SKM-1 treated with dmso at 0.1 percent for 144 hours (cell line): ENCODE data around the gene CRHR2.

Experiments used
- DNase-seq: peaks from one replicate; lab custom pipeline; 2025; ENCODE audit not compliant: unreplicated experiment; lab: John Stamatoyannopoulos, UW

Gene CRHR2

GRCh38 chr7:30683306-30683705 lies 1.1 kb upstream of the CRHR2 start:
- DNase-seq, result no peak

GRCh38 chr7:30681815-30682211 lies 443 bp downstream of the CRHR2 start:
- DNase-seq, result no peak

GRCh38 chr7:30681331-30681797 lies 892 bp downstream of the CRHR2 start:
- peak; percentile 15 for DNase-seq

- no peak for DNase-seq
Measured at GRCh38 chr7:30679664-30680063, 2.6 kb downstream of the CRHR2 start.

GRCh38 chr7:30678805-30679204 lies 3.5 kb downstream of the CRHR2 start:
- no peak for DNase-seq

GRCh38 chr7:30674876-30675275 lies 7.4 kb downstream of the CRHR2 start:
- no peak for DNase-seq

- no peak for DNase-seq
Measured at GRCh38 chr7:30674420-30674819, 7.8 kb downstream of the CRHR2 start.

- DNase-seq, result no peak
Measured at GRCh38 chr7:30671793-30672465, 10.3 kb downstream of the CRHR2 start.

GRCh38 chr7:30668102-30668501 lies 14.2 kb downstream of the CRHR2 start:
- no peak for DNase-seq

GRCh38 chr7:30667172-30667571 lies 15.1 kb downstream of the CRHR2 start:
- DNase-seq, result no peak

- no peak for DNase-seq
Measured at GRCh38 chr7:30665449-30665848, 16.8 kb downstream of the CRHR2 start.

- DNase-seq, result no peak
Measured at GRCh38 chr7:30665043-30665442, 17.2 kb downstream of the CRHR2 start.

GRCh38 chr7:30664184-30664885 lies 17.9 kb downstream of the CRHR2 start:
- no peak for DNase-seq

GRCh38 chr7:30663414-30663813 lies 18.8 kb downstream of the CRHR2 start:
- DNase-seq, result no peak

GRCh38 chr7:30662431-30662939 lies 19.8 kb downstream of the CRHR2 start:
- DNase-seq, result no peak

GRCh38 chr7:30661926-30662325 lies 20.3 kb downstream of the CRHR2 start:
- no peak for DNase-seq

GRCh38 chr7:30660331-30661255 lies 21.7 kb downstream of the CRHR2 start:
- no peak for DNase-seq

GRCh38 chr7:30659312-30659711 lies 22.9 kb downstream of the CRHR2 start:
- DNase-seq, result no peak

GRCh38 chr7:30658479-30659074 lies 23.7 kb downstream of the CRHR2 start:
- DNase-seq, result peak; percentile 12

GRCh38 chr7:30657131-30657530 lies 25.1 kb downstream of the CRHR2 start:
- DNase-seq, result no peak
